ENCODE data around the gene TTLL10. TPM values are rescaled to one million over a fixed set of nuclear protein-coding genes. Genes with fewer than 3 reads are reported as not detected.
A peak's percentile ranks its signal among the peaks of the same experiment; 100 is the strongest.
"Not testable (repeated sequence)": the region's sequence is repeated elsewhere in the genome, so short reads cannot be mapped to it uniquely, and the experiment has no call there.

TTLL10 gene
- polyA plus RNA-seq, 2 donors, result 0.28 to 0.43 TPM

- Histone ChIP-seq H3K27me3 (ENCODE audit: control insufficient read depth in 1 of 2, insufficient read depth in 2 of 2, low read length in 2 of 2) (peaks cover 0 to 4% of the 10 kb centered on the region in 2 donors), H3K36me3 (ENCODE audit: control insufficient read depth in 2 of 2, insufficient read depth in 2 of 2, low read length in 1 of 2) (no peaks in the 10 kb centered on the region), H3K9me3 (ENCODE audit: control insufficient read depth in 2 of 2, insufficient read depth in 1 of 2, low read depth in 1 of 2, low read length in 1 of 2) (no peaks in the 10 kb centered on the region), H3K4me1 (ENCODE audit: control insufficient read depth in 2 of 2, insufficient read depth in 2 of 2, low read length in 1 of 2) (peaks cover 0 to 15% of the 10 kb centered on the region in 2 donors), H3K4me3 (ENCODE audit: low read depth in 1 of 2, low read length in 2 of 2) (no peak overlapping the region), H3K27ac (ENCODE audit: low read depth in 2 of 2, low read length in 1 of 2) (no peak overlapping the region)
- WGBS, 2 donors, result 76% methylated on average over 14 to 15 of the region's 15 CpGs
Measured at GRCh38 chr1:1141911-1142250, 31.8 kb upstream of the TTLL10 start.

DNA sequence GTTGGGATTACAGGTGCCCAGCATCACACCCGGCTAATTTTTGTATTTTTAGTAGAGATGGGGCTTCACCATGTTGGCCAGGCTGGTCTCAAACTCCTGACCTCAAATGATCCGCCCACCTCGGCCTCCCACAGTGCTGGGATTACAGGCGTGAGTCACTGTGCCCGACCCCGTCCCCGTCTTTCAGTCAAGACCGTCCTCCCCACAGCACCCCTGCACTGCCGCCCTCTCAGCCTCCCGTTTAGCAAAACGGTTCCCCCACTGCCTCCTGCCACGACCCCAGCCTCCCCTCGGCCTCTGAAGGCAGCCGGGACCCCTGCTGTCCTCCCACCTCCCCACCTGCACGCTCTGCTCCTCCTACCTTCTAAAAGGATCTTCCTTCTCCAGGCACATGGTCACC lies 31.3 kb upstream of the TTLL10 start:
- H3K27ac ChIP-seq (ENCODE audit: low read depth in 2 of 2, low read length in 1 of 2); H3K36me3 ChIP-seq (ENCODE audit: control insufficient read depth in 2 of 2, insufficient read depth in 2 of 2, low read length in 1 of 2); H3K4me3 ChIP-seq (ENCODE audit: low read depth in 1 of 2, low read length in 2 of 2); H3K9me3 ChIP-seq (ENCODE audit: control insufficient read depth in 2 of 2, insufficient read depth in 1 of 2, low read depth in 1 of 2, low read length in 1 of 2); H3K27me3 ChIP-seq (ENCODE audit: control insufficient read depth in 1 of 2, insufficient read depth in 2 of 2, low read length in 2 of 2): not testable (repeated sequence)
- peaks cover 0 to 15% of the 10 kb centered on the region in 2 donors for H3K4me1 ChIP-seq (ENCODE audit: control insufficient read depth in 2 of 2, insufficient read depth in 2 of 2, low read length in 1 of 2)
- 56 to 58% methylated on average over 15 of the region's 15 CpGs for WGBS, 2 donors

DNA sequence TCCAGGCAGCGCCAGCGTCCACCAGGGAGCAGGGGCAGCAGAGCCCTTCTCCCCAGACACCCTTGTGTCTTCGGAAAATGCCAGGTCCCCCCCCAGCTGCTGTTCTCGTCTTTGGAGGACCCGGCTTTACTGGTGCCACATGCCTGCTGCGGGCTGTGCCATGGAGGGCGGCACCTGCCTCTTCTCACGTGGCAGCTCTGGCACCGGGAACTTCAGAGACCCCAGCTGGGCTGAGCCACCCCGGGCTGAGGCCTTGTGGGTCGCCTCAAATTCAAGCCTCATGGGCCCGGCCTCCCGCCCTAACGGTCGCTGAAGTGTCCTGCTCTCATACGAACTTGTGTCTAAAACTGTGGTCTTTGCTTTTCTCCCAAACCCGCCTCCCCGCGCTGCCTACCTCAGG lies 30.8 kb upstream of the TTLL10 start:
- Histone ChIP-seq H3K4me1 (ENCODE audit: control insufficient read depth in 2 of 2, insufficient read depth in 2 of 2, low read length in 1 of 2) (peaks cover 0 to 14% of the 10 kb centered on the region in 2 donors), H3K27me3 (ENCODE audit: control insufficient read depth in 1 of 2, insufficient read depth in 2 of 2, low read length in 2 of 2) (no peaks in the 10 kb centered on the region), H3K36me3 (ENCODE audit: control insufficient read depth in 2 of 2, insufficient read depth in 2 of 2, low read length in 1 of 2) (no peaks in the 10 kb centered on the region), H3K27ac (ENCODE audit: low read depth in 2 of 2, low read length in 1 of 2) (no peak overlapping the region), H3K9me3 (ENCODE audit: control insufficient read depth in 2 of 2, insufficient read depth in 1 of 2, low read depth in 1 of 2, low read length in 1 of 2) (no peaks in the 10 kb centered on the region), H3K4me3 (ENCODE audit: low read depth in 1 of 2, low read length in 2 of 2) (no peak overlapping the region)
- WGBS, 2 donors, result 79 to 84% methylated on average over 19 of the region's 19 CpGs

- Histone ChIP-seq H3K9me3 (ENCODE audit: control insufficient read depth in 2 of 2, insufficient read depth in 1 of 2, low read depth in 1 of 2, low read length in 1 of 2) (no peaks in the 10 kb centered on the region), H3K27ac (ENCODE audit: low read depth in 2 of 2, low read length in 1 of 2) (peak overlapping the region in 1 of 2 donors; percentile 82), H3K36me3 (ENCODE audit: control insufficient read depth in 2 of 2, insufficient read depth in 2 of 2, low read length in 1 of 2) (no peaks in the 10 kb centered on the region), H3K27me3 (ENCODE audit: control insufficient read depth in 1 of 2, insufficient read depth in 2 of 2, low read length in 2 of 2) (no peaks in the 10 kb centered on the region), H3K4me3 (ENCODE audit: low read depth in 1 of 2, low read length in 2 of 2) (no peak overlapping the region), H3K4me1 (ENCODE audit: control insufficient read depth in 2 of 2, insufficient read depth in 2 of 2, low read length in 1 of 2) (peaks cover 0 to 17% of the 10 kb centered on the region in 2 donors)
- WGBS, 2 donors, result 67 to 82% methylated on average over 14 of the region's 14 CpGs
Measured at GRCh38 chr1:1143636-1144035, 30.0 kb upstream of the TTLL10 start.

DNA sequence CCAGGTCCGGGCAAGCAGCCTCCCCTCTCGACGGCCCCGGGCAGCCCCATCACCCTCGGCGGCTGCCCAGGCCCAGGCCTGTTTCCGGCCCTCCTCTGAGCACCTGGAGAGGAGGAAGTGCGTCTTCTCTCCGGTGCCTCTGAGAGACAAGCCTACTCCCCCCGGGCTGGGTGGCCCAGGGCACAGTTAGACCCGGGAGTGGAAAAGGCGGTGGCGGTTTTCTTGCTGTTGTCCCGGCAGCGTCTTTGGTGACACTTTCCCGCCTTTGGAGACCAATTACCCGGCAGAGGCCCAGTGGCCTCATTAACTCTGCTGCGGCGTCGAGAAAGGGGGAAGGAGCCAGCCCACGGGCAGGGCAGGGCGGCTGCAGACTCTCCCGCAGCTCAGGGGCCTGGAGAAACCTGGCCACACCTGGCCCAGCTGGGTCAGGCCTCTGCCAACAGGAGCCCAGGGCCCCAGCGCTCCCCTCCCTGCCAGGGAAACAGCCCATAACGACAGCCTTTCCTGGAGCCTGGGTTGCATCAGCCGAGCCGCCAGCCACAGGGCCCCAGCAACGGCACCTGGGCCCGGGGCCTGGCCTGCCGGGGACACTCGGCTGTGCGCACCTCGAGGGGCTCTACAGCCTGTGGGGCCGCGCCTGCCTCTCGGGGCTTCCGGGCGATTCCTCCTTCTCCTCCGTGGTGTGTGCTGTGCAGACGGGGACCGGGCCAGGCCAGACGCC lies 29.4 kb upstream of the TTLL10 start:
- Histone ChIP-seq H3K27me3 (ENCODE audit: control insufficient read depth in 1 of 2, insufficient read depth in 2 of 2, low read length in 2 of 2) (no peaks in the 10 kb centered on the region), H3K4me1 (ENCODE audit: control insufficient read depth in 2 of 2, insufficient read depth in 2 of 2, low read length in 1 of 2) (peaks cover 0 to 17% of the 10 kb centered on the region in 2 donors), H3K4me3 (ENCODE audit: low read depth in 1 of 2, low read length in 2 of 2) (no peak overlapping the region), H3K36me3 (ENCODE audit: control insufficient read depth in 2 of 2, insufficient read depth in 2 of 2, low read length in 1 of 2) (no peaks in the 10 kb centered on the region), H3K9me3 (ENCODE audit: control insufficient read depth in 2 of 2, insufficient read depth in 1 of 2, low read depth in 1 of 2, low read length in 1 of 2) (no peaks in the 10 kb centered on the region), H3K27ac (ENCODE audit: low read depth in 2 of 2, low read length in 1 of 2) (peak overlapping the region; percentile 62 to 82)
- WGBS, 2 donors, result 36 to 39% methylated on average over 41 to 42 of the region's 42 CpGs

- H3K36me3 ChIP-seq (ENCODE audit: control insufficient read depth in 2 of 2, insufficient read depth in 2 of 2, low read length in 1 of 2), result no peaks in the 10 kb centered on the region
- H3K27me3 ChIP-seq (ENCODE audit: control insufficient read depth in 1 of 2, insufficient read depth in 2 of 2, low read length in 2 of 2), result no peaks in the 10 kb centered on the region
- WGBS, 2 donors, result 58 to 71% methylated on average over 25 to 32 of the region's 32 CpGs
- peaks cover 0 to 22% of the 10 kb centered on the region in 2 donors for H3K4me1 ChIP-seq (ENCODE audit: control insufficient read depth in 2 of 2, insufficient read depth in 2 of 2, low read length in 1 of 2)
- H3K4me3 ChIP-seq (ENCODE audit: low read depth in 1 of 2, low read length in 2 of 2), result no peak overlapping the region
- H3K9me3 ChIP-seq (ENCODE audit: control insufficient read depth in 2 of 2, insufficient read depth in 1 of 2, low read depth in 1 of 2, low read length in 1 of 2), result no peaks in the 10 kb centered on the region
- peak overlapping the region; percentile 62 to 82 for H3K27ac ChIP-seq (ENCODE audit: low read depth in 2 of 2, low read length in 1 of 2)
Measured at GRCh38 chr1:1144843-1145546, 28.7 kb upstream of the TTLL10 start.

- Histone ChIP-seq H3K27ac (ENCODE audit: low read depth in 2 of 2, low read length in 1 of 2) (peak overlapping the region in 1 of 2 donors; percentile 82), H3K4me1 (ENCODE audit: control insufficient read depth in 2 of 2, insufficient read depth in 2 of 2, low read length in 1 of 2) (peaks cover 0 to 27% of the 10 kb centered on the region in 2 donors), H3K4me3 (ENCODE audit: low read depth in 1 of 2, low read length in 2 of 2) (no peak overlapping the region), H3K27me3 (ENCODE audit: control insufficient read depth in 1 of 2, insufficient read depth in 2 of 2, low read length in 2 of 2) (no peaks in the 10 kb centered on the region), H3K9me3 (ENCODE audit: control insufficient read depth in 2 of 2, insufficient read depth in 1 of 2, low read depth in 1 of 2, low read length in 1 of 2) (no peaks in the 10 kb centered on the region), H3K36me3 (ENCODE audit: control insufficient read depth in 2 of 2, insufficient read depth in 2 of 2, low read length in 1 of 2) (no peaks in the 10 kb centered on the region)
- 71 to 85% methylated on average over 9 of the region's 9 CpGs for WGBS, 2 donors
Measured at GRCh38 chr1:1145547-1145914, 28.1 kb upstream of the TTLL10 start.

GRCh38 chr1:1146026-1146425 lies 27.7 kb upstream of the TTLL10 start:
- 83 to 86% methylated on average over 14 of the region's 14 CpGs for WGBS, 2 donors
- H3K4me1 ChIP-seq (ENCODE audit: control insufficient read depth in 2 of 2, insufficient read depth in 2 of 2, low read length in 1 of 2), result peaks cover 0 to 27% of the 10 kb centered on the region in 2 donors
- H3K36me3 ChIP-seq (ENCODE audit: control insufficient read depth in 2 of 2, insufficient read depth in 2 of 2, low read length in 1 of 2), result no peaks in the 10 kb centered on the region
- H3K27ac ChIP-seq (ENCODE audit: low read depth in 2 of 2, low read length in 1 of 2), result no peak overlapping the region
- no peak overlapping the region for H3K4me3 ChIP-seq (ENCODE audit: low read depth in 1 of 2, low read length in 2 of 2)
- H3K27me3 ChIP-seq (ENCODE audit: control insufficient read depth in 1 of 2, insufficient read depth in 2 of 2, low read length in 2 of 2), result no peaks in the 10 kb centered on the region
- no peaks in the 10 kb centered on the region for H3K9me3 ChIP-seq (ENCODE audit: control insufficient read depth in 2 of 2, insufficient read depth in 1 of 2, low read depth in 1 of 2, low read length in 1 of 2)

DNA sequence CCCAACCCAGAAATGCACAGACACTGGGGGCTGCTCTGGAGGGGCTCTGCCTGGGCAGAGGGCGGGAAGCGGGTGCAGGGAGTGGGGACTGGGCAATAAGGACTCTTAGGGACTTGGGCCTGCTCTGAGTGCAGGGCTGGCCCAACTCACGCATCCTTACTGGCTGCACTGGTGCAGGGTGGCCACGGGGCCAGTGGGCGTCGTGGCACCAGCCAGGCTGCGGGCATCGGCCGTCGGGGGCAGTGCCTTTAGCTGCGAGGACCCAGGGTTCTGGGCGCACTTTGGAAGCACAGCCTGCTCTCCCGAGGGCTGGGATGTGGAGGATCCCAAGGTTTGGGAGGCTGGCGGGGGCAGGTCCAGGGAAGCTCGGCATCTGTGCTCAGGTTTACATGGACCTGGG lies 27.1 kb upstream of the TTLL10 start:
- no peaks in the 10 kb centered on the region for H3K27me3 ChIP-seq (ENCODE audit: control insufficient read depth in 1 of 2, insufficient read depth in 2 of 2, low read length in 2 of 2)
- H3K4me3 ChIP-seq (ENCODE audit: low read depth in 1 of 2, low read length in 2 of 2), result no peak overlapping the region
- H3K9me3 ChIP-seq (ENCODE audit: control insufficient read depth in 2 of 2, insufficient read depth in 1 of 2, low read depth in 1 of 2, low read length in 1 of 2), result no peaks in the 10 kb centered on the region
- H3K4me1 ChIP-seq (ENCODE audit: control insufficient read depth in 2 of 2, insufficient read depth in 2 of 2, low read length in 1 of 2), result peaks cover 0 to 27% of the 10 kb centered on the region in 2 donors
- no peak overlapping the region for H3K27ac ChIP-seq (ENCODE audit: low read depth in 2 of 2, low read length in 1 of 2)
- no peaks in the 10 kb centered on the region for H3K36me3 ChIP-seq (ENCODE audit: control insufficient read depth in 2 of 2, insufficient read depth in 2 of 2, low read length in 1 of 2)
- WGBS, 2 donors, result 93 to 94% methylated on average over 15 of the region's 15 CpGs

GRCh38 chr1:1148061-1148460 lies 25.6 kb upstream of the TTLL10 start:
- Histone ChIP-seq H3K4me3 (ENCODE audit: low read depth in 1 of 2, low read length in 2 of 2) (no peak overlapping the region), H3K36me3 (ENCODE audit: control insufficient read depth in 2 of 2, insufficient read depth in 2 of 2, low read length in 1 of 2) (no peaks in the 10 kb centered on the region), H3K4me1 (ENCODE audit: control insufficient read depth in 2 of 2, insufficient read depth in 2 of 2, low read length in 1 of 2) (peaks cover 0 to 27% of the 10 kb centered on the region in 2 donors), H3K27ac (ENCODE audit: low read depth in 2 of 2, low read length in 1 of 2) (no peak overlapping the region), H3K9me3 (ENCODE audit: control insufficient read depth in 2 of 2, insufficient read depth in 1 of 2, low read depth in 1 of 2, low read length in 1 of 2) (no peaks in the 10 kb centered on the region), H3K27me3 (ENCODE audit: control insufficient read depth in 1 of 2, insufficient read depth in 2 of 2, low read length in 2 of 2) (no peaks in the 10 kb centered on the region)
- WGBS, 2 donors, result 90 to 91% methylated on average over 13 of the region's 13 CpGs
